BJ (cell line): ENCODE results near the gene KNG1. TPM values are rescaled to one million over a fixed set of nuclear protein-coding genes. Genes with fewer than 3 reads are reported as not detected.

Source experiments
- CTCF ChIA-PET: fragments of 350-600 bp; formaldehyde crosslinking; extraction: SDS; loops from one replicate; lab custom pipeline; 2021; ENCODE audit warnings: antibody characterized with exemption, inconsistent platforms; lab: Yijun Ruan, JAX
- POLR2A ChIA-PET: fragments of 300-600 bp; sonication (Branson Sonifier 250); formaldehyde crosslinking; extraction: SDS; loops from one replicate; lab custom pipeline; 2021; ENCODE audit warnings: antibody characterized with exemption; lab: Charles Lee
- DNase-seq: peaks from one replicate; pipeline ENCODE4 v3.0.0-alpha.2; 2011; ENCODE audit warnings: low read depth
- H3K27me3 ChIP-seq: 2 replicates; pipeline ENCODE4 v1.6.0; 2011; ENCODE audit warnings: low read length; ENCODE audit not compliant: control insufficient read depth, insufficient read depth
- H3K36me3 ChIP-seq: 2 replicates; pipeline ENCODE4 v1.5.1; 2011; ENCODE audit warnings: low read length; ENCODE audit not compliant: control insufficient read depth, insufficient read depth
- H3K4me3 ChIP-seq: 2 replicates; pipeline ENCODE4 v1.5.1; 2011; ENCODE audit warnings: low read depth, mild to moderate bottlenecking, control low read depth, low read length
- CTCF ChIP-seq: IDR thresholded peaks from 2 replicates; pipeline ENCODE4 v1.5.1; 2011; ENCODE audit warnings: low read depth, mild to moderate bottlenecking, control low read depth, inconsistent platforms, low read length, moderate library complexity; ENCODE audit not compliant: insufficient read depth
- polyA plus RNA-seq: library from polyadenylated mRNA; depleted of rRNA; stranded (reverse); fragments of >200 nt; gene quantifications from 2 replicates; pipeline ENCODE4 v1.2.3, GENCODE V29; 2011

The KNG1 gene
- polyA plus RNA-seq, 1 experiment, result not detected

GRCh38 chr3:186786922-186787321 lies 69.8 kb downstream of the KNG1 start:
- H3K27me3 ChIP-seq, result no peaks in the 10 kb centered on the region
- H3K36me3 ChIP-seq, result peaks cover 12% of the 10 kb centered on the region

GRCh38 chr3:186787642-186788481 lies 70.7 kb downstream of the KNG1 start:
- no peaks in the 10 kb centered on the region for H3K27me3 ChIP-seq
- no peak overlapping the region for H3K4me3 ChIP-seq
- ChIA-PET CTCF (interaction anchor here (0.6 kb wide), 1 partner anchor 221 kb away, joined by 3 read pairs; no protein-coding TSS in a partner anchor), POLR2A (interaction anchor here (0.7 kb wide), 1 partner anchor 173 kb away, joined by 3 read pairs; no protein-coding TSS in a partner anchor)
- no peak for DNase-seq
- TF ChIP-seq CTCF, result no peak
- H3K36me3 ChIP-seq, result peaks cover 12% of the 10 kb centered on the region

More at GRCh38 chr3:186786922-186787321, 69.8 kb downstream of the KNG1 start:
- TF ChIP-seq CTCF, result no peak
- ChIA-PET POLR2A (no interaction called here), CTCF (no interaction called here)
- 0 out of 2 replicates have a peak overlapping the region, but pooled peaks have one; percentile 3 for H3K4me3 ChIP-seq
- DNase-seq, result no peak

GRCh38 chr3:186788482-186789370 lies 71.6 kb downstream of the KNG1 start:
- H3K36me3 ChIP-seq, result peaks cover 12% of the 10 kb centered on the region
- H3K4me3 ChIP-seq, result no peak overlapping the region
- TF ChIP-seq CTCF, result no peak
- no peaks in the 10 kb centered on the region for H3K27me3 ChIP-seq
- ChIA-PET CTCF (interaction anchor here (0.6 kb wide), 1 partner anchor 220 kb away, joined by 3 read pairs; no protein-coding TSS in a partner anchor), POLR2A (interaction anchor here (0.7 kb wide), 1 partner anchor 174 kb away, joined by 3 read pairs; no protein-coding TSS in a partner anchor)
- no peak for DNase-seq

- H3K27me3 ChIP-seq, result no peaks in the 10 kb centered on the region
- H3K4me3 ChIP-seq, result no peak overlapping the region
- peaks cover 10% of the 10 kb centered on the region for H3K36me3 ChIP-seq
- POLR2A ChIA-PET, result no interaction called here
- TF ChIP-seq CTCF, result no peak
- CTCF ChIA-PET, result no interaction called here
- no peak for DNase-seq
Measured at GRCh38 chr3:186789554-186790260, 72.5 kb downstream of the KNG1 start.
